GM19193 (cell line): Measurements from ENCODE around the gene PCARE.

ENCODE experiments used
- POLR2A ChIP-seq: IDR thresholded peaks from 4 replicates; pipeline ENCODE4 v1.6.1; 2011; ENCODE audit not compliant: insufficient read depth, insufficient read length; ENCODE audit errors: extremely low read depth

The PCARE gene

GRCh38 chr2:29059624-29060023 lies 14.7 kb downstream of the PCARE start:
- no peak for TF ChIP-seq POLR2A

- no peak for TF ChIP-seq POLR2A
These were observed 17.3 kb downstream of the PCARE start for GRCh38 chr2:29057006-29057405.

- no peak for TF ChIP-seq POLR2A
These were observed 17.9 kb downstream of the PCARE start for GRCh38 chr2:29056452-29056851.

- TF ChIP-seq POLR2A, result no peak
These were observed 18.7 kb downstream of the PCARE start for GRCh38 chr2:29055601-29056000.

GRCh38 chr2:29054430-29054829 lies 19.9 kb downstream of the PCARE start:
- TF ChIP-seq POLR2A, result no peak

- no peak for TF ChIP-seq POLR2A
These were observed 20.5 kb downstream of the PCARE start for GRCh38 chr2:29053670-29054400.

GRCh38 chr2:29053223-29053622 lies 21.1 kb downstream of the PCARE start:
- TF ChIP-seq POLR2A, result no peak

- TF ChIP-seq POLR2A, result no peak
These were observed 21.5 kb downstream of the PCARE start for GRCh38 chr2:29052807-29053206.

- no peak for TF ChIP-seq POLR2A
These were observed 22.6 kb downstream of the PCARE start for GRCh38 chr2:29051730-29052129.

GRCh38 chr2:29050591-29050990 lies 23.7 kb downstream of the PCARE start:
- TF ChIP-seq POLR2A, result no peak

GRCh38 chr2:29047083-29047845 lies 27.1 kb downstream of the PCARE start:
- no peak for TF ChIP-seq POLR2A

GRCh38 chr2:29046321-29046720 lies 28.0 kb downstream of the PCARE start:
- TF ChIP-seq POLR2A, result no peak

GRCh38 chr2:29044459-29044858 lies 29.9 kb downstream of the PCARE start:
- TF ChIP-seq POLR2A, result no peak

GRCh38 chr2:29042561-29043075 lies 31.7 kb downstream of the PCARE start:
- TF ChIP-seq POLR2A, result no peak

GRCh38 chr2:29041161-29041660 lies 33.1 kb downstream of the PCARE start:
- no peak for TF ChIP-seq POLR2A

GRCh38 chr2:29040552-29040951 lies 33.8 kb downstream of the PCARE start:
- no peak for TF ChIP-seq POLR2A
